ENCODE measurements around the gene TUBB4B.

Gene TUBB4B

GRCh38 chr9:137226338-137227053 is 14.6 kb upstream of the TUBB4B start:
- no peak for DNase-seq

GRCh38 chr9:137227054-137227852 is 13.8 kb upstream of the TUBB4B start, which contains the start of gene RNF224:
Gene RNF224 (plus strand): TSS chr9:137227502. CDS start chr9:137228336, 834 bp downstream.
- DNase-seq = peak; percentile 84

DNA sequence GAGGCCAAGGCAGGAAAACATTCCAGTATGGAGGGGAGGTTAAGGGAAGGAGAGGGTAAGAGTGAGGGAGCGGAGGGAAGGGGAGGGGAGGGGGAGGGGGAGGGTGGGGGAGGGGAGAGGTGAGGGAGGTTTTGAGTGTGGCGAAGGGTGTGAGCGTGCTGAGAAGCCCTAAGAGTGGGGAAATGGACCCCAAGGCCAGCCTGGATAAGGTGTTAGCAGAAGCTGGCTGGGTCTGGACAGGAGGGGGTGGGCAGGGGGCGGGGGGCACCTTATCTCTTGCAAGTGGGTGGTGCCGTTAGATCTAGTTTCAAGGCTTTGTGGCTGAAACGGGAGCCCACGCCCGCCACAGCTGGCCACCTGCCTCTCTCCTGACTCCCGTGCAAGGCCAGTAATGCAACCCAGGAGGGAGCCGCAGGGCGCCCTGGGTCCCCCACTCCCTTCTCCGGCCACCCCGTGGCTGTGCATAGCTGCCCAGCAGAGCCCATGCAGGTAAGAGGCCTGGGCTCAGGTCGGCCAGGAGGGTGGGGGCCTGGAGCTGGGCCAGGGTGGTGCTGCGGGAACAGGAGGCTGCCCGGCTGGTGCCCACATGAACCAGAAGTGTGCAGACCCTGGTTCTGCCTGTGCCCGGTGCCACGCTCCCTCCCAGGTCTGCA is 13.1 kb upstream of the TUBB4B start:
- no peak for DNase-seq

DNA sequence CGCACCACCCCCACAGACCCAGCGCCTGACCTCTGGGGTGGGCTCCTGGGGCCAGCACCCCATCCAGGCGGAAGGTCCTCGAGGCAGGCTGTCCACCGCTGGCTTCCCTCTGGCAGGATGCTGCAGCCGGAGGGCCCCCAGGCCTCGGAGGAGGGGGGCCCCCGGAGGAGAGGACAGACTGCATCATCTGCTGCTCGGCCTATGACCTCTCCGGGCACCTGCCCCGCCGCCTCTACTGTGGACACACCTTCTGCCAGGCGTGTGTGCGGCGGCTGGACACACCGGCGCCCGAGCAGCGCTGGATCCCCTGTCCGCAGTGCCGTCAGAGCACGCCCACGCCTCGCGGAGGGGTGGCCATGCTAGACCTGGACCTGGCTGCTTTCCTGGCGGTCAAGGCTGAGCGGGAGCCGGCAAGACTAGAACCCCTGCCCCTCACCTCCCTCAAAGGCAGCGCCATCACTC is 12.6 kb upstream of the TUBB4B start:
- no peak for DNase-seq

DNA sequence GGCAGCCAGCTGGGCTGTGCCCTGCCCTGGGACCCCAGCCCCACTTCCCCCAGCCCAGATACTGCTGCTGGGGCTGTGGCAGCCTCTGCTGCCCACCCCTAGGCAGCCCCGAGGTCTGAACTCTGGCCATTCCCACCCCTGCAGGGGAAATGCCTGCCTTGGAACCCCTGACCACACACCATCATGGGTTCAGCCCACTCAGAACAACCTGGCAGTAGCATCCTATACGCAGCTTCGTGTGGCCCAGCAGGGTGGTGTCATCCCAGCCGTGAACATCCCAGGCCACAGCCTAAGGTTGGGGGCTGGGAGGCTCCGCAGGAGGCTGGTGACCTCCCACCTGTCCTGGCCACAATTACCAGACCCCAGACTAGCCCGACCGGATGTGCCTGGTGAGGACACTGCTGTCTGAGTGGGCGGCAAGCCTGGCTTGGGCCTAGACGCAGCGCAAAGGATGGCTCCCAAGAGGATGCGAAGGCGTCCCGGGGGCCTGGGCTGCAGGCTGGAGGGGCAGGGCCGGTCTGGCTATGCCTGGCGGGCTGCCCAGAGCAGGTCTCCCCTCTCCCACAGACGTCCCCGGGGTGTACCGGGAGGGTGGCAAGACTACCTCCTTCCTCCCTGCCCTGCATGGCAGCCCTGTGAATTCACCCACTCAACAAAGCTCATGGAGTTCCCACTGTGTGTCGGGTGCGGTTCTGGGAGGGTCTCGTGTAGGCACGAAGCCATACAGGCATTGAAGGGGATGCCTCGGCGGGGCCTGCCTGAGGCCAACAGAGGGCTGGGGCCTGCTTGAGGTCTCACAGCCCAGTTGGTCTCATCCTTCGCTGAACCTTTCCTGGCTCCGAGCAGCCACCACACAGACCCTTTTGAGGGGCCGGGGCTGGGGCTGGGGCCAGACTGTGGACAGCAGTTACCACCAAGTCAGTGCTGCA is 11.9 kb upstream of the TUBB4B start:
- DNase-seq = no peak

DNA sequence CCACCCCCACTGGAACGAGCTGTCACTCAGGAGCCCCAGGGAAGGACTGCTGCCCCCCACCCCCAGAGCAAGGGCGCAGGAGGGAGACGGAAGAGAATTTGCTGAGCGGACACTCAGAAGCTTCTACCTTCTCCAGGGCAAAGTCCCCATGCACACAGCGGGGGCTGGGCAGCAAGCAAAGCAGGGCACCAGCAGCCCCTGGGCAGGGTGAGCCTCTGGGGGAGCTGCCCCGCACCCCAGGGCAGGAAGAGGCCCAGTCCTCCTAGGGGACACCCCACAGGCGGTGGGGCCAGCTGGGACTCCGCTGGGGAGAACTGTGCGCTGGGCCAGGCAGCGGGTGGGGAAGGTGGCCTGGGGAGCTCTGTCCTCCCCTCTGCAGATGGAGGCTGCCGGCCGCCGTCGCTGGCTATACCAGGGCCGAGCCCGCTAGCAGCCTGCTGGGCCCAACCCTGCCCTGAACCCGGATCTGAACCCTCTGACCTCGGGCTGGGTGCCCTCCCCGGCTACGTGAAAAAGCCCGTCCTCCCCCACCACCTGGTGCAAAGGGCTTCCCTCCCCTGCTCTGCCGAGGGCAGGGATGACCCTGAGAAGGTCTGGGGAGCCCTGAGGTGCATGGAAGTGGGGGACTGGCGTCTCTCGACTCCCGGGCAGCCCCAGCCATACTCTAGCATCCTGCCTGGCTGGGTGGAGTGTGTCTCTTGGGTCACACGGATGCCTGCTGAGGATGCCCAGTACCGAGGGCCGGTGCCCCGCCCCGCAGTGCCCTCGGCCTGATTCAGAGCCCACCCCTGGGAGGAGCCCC is 11.0 kb upstream of the TUBB4B start:
- DNase-seq = no peak

GRCh38 chr9:137230705-137231371 is 10.2 kb upstream of the TUBB4B start, which contains the start of gene SLC34A3:
Gene SLC34A3 (plus strand): TSS chr9:137230901. CDS start chr9:137231703, 802 bp downstream.
- no peak for DNase-seq

DNA sequence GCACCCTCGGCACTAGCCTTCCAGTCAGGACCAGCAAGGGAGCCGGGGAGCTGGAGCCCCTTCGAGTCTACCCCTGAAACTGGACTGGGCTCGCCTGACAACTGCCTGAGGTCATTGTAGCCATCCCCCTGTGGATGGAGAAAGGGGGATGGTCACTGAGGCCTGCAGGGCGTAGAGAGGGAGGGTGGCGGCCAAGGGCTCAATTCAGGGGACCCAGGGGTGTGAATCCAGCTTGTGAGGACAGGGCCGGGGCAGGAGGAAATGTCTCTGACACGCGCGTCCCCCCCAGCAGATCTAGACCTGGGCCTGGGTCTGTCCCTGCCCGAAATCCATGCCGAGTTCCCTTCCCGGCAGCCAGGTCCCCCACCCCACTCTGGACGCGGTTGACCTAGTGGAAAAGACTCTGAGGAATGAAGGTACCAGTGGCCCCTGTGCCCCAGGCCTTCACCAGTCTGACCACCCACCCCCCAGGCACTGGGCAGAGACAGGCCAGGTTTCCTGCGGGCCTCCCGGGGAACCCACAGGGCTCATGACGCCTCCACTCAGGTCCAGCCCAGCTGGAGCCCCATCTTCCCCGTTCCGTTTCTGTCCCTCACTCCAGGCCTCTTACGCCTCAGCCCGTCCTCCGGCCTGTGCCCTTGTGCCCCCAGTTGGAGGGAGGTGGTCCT is 9.6 kb upstream of the TUBB4B start:
- DNase-seq = no peak

DNA sequence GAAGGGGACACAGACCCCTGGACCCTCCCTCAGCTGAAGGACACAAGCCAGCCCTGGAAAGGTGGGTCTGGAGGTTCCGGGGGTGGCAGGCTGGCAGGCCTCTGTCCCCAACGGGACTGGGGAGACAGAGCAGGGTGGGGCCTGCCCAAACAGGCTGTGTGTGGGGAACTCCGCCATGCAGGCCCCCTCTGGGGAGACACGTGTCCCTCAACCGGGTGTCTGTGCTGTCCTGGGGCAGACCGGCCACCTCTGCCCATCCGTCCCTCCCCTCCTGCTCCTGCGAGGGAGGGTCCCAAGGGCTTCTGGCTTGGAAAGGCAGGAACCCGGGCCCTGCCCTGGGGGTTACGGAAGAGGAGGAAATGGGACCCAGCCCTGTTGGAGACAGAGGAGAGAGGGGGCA is 9.0 kb upstream of the TUBB4B start:
- no peak for DNase-seq

DNA sequence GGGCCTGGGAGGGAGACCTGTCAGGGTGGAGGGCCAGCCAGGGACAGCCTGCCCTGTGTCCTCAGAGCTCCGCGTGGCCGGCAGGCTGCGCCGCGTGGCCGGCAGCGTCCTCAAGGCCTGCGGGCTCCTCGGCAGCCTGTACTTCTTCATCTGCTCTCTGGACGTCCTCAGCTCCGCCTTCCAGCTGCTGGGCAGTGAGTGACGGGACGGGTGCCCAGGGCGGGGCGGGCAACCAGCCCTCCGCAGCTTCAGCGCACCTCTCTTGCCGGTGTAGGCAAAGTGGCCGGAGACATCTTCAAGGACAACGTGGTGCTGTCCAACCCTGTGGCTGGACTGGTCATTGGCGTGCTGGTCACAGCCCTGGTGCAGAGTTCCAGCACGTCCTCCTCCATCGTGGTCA is 8.6 kb upstream of the TUBB4B start:
- DNase-seq = no peak

DNA sequence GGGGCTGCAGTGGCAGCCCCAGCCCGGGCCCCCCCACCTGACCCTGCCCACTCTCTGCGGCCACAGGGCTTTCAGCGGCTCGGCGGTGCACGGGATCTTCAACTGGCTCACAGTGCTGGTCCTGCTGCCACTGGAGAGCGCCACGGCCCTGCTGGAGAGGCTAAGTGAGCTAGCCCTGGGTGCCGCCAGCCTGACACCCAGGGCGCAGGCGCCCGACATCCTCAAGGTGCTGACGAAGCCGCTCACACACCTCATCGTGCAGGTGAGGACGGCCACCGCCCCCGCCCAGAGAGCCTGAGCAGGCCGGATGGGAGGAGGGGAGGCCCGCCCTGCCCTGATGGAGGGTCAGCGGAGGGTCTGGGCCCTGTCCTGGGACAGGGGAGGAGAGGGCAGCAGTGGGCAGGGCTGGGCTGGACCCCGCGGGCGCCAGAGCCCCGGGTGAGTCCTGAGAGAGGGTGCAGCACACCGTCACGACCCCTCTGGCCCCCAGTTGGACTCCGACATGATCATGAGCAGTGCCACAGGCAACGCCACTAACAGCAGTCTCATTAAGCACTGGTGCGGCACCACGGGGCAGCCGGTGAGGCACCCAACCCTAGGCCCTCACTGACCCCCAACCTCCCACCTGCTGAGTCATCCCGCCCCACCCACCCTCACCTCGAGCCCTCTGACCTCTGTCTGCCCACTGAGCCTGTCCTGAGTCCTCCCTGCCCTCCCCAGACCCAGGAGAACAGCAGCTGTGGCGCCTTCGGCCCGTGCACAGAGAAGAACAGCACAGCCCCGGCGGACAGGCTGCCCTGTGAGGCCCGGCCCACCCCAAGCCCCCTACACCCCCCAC is 7.7 kb upstream of the TUBB4B start:
- peak; percentile 37 for DNase-seq

DNA sequence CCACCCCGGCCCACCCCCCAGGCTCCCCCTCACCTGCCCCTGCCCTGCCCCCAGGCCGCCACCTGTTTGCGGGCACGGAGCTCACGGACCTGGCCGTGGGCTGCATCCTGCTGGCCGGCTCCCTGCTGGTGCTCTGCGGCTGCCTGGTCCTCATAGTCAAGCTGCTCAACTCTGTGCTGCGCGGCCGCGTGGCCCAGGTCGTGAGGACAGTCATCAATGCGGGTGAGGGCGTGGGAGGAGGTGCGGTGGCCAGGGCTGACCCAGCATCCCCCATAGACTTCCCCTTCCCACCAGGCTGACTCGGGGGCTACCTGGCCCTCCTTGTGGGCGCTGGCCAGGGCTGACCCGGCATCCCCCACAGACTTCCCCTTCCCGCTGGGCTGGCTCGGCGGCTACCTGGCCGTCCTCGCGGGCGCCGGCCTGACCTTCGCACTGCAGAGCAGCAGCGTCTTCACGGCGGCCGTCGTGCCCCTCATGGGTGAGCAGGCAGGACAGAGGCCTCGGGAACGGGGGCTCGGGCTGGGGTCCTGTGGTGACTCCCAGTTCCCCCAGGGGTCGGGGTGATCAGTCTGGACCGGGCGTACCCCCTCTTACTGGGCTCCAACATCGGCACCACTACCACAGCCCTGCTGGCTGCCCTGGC is 6.9 kb upstream of the TUBB4B start:
- DNase-seq = peak; percentile 43

DNA sequence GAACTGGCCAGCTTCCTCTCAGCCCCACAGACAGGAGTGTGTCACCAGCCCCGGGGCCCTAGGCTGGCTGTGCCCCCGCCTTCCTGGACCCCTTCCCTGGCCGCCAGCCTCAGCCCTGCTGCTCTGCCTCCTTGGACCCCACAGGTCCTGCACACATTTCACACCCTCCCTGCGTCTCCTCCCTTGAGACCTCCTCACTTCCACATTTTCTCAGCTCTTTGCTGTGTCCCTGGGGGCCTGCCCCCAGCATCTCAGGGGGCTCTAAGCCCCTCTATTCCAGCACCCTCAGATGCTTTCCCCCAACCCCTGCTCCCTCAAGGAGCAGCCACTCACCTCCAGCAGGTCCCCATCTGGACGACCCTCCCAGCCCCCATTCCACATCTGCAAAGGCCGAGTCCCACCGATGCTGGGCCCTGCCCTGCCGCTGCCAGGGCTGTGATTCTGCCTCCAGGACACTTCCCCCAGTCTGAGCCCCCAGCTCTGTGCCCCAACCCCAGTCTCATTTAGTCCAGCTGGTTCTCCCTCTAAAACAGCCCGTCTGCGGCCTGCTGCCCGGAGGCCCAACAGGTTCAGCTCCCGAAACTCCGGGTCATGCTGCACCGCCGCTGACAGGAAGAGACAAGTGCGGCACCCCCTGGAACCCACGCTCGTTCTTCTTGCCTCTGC is 6.2 kb upstream of the TUBB4B start:
- no peak for DNase-seq

DNA sequence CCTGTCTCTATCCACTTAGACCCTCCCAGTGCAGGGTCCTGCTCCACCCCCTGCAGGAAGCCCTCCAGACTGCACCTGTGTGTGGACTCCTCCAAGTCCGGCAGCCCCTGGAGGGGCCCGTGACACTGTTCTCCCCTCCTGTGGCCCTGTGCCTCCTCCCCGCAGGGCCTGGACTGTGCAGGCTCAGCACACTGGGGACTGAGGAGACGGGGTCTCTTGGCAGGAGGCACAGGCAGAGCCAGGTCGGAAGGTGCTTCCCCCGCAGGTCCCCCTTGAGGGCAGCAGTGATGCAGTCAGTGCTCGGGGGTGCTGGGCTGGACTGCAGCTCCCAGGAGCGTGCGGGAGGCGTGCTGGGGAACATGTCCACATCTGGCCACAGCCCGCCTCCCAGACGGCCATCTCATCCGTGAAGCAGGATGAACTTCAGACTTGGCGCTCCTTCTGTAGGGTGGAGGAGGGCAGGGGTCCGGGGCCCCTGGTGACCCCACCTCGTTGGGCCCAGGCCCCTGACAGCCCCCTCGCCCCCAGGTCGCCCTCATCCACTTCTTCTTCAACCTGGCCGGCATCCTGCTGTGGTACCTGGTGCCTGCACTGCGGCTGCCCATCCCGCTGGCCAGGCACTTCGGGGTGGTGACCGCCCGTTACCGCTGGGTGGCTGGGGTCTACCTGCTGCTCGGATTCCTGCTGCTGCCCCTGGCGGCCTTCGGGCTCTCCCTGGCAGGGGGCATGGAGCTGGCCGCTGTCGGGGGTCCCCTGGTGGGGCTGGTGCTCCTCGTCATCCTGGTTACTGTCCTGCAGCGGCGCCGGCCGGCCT is 5.5 kb upstream of the TUBB4B start:
- no peak for DNase-seq

DNA sequence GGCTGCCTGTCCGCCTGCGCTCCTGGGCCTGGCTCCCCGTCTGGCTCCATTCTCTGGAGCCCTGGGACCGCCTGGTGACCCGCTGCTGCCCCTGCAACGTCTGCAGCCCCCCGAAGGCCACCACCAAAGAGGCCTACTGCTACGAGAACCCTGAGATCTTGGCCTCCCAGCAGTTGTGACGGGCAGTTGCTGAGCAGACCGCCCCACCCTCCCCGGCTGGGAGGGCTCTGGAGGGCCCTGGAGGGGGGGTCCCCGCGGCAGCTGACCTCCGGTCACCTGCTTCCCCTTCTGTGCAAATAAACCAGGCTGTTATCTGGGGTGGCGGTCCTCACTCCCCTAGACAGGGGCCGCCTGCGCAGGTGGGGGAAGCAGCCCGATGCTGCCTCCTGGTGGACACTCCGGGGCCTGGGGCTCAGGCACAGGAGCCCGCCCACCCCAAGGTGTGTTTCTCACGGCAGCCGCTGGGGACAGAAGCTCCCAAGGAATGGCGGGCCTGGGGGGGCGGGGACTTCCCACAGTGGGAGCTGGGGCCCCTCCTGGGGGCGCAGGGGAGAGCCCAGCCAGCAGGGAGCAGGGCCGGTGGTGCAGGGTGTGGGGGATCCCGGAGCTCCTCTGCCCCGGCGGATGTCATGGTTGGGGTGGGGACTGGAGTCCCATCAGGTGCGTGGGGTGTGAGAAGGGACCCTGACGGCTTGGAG is 4.7 kb upstream of the TUBB4B start:
- DNase-seq = peak; percentile 93

DNA sequence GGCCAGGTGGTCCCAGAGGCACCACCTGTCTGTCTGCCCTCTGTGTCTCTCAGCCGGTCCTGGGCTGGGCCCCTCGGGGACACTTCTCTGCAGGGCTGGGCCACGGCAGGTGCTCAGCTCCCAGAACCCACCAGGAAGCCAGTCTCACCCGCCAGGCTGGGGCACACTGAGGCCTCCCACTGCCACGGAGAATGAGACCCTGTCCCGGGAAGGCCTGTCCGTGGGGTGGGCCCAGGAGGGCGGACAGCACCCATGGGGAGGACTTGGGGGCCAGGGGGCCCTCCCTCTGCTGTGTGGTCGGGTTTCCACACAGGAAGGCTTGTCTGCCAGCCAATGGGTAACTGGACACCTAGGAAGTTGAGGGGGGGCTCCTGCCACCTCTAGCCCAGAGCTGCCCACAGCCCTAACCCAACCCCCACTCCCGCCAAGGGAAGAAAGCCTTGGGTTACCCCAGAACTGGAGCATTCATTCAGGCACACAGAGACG is 4.1 kb upstream of the TUBB4B start:
- DNase-seq = peak; percentile 48
